Measurements from ENCODE around the gene GARIN5B.

The GARIN5B gene

GRCh38 chr19:55390461-55390880 is 27.4 kb upstream of the GARIN5B start:
- no peak for ATAC-seq

More at GRCh38 chr19:55390461-55390880, 27.4 kb upstream of the GARIN5B start:
- TF ChIP-seq TSHZ2 (CRISPR knock-in tag; IDR thresholded peaks at IDR 0.05) (no peak), ARNTL (CRISPR knock-in tag; IDR thresholded peaks at IDR 0.05; ENCODE audit: borderline replicate concordance, low read depth) (no peak), BACH2 (CRISPR knock-in tag; IDR thresholded peaks at IDR 0.05; ENCODE audit: borderline replicate concordance) (no peak), CREB5 (CRISPR knock-in tag; IDR thresholded peaks at IDR 0.05; ENCODE audit: low read depth) (no peak), ZNF8 (CRISPR knock-in tag; IDR thresholded peaks at IDR 0.05) (no peak), PATZ1 (CRISPR knock-in tag; IDR thresholded peaks at IDR 0.05; ENCODE audit: borderline replicate concordance) (no peak), ZFP3 (CRISPR knock-in tag; IDR thresholded peaks at IDR 0.05) (no peak), CSRNP3 (CRISPR knock-in tag; IDR thresholded peaks at IDR 0.05) (no peak), OSR1 (CRISPR knock-in tag; IDR thresholded peaks at IDR 0.05) (no peak), POU6F1 (CRISPR knock-in tag; IDR thresholded peaks at IDR 0.05; ENCODE audit: borderline replicate concordance, low read depth) (no peak), ZNF565 (CRISPR knock-in tag; conservative IDR thresholded peaks at IDR 0.05; ENCODE audit: low read depth) (no peak), SNAI2 (CRISPR knock-in tag; IDR thresholded peaks at IDR 0.05) (no peak), ESRRG (CRISPR knock-in tag; IDR thresholded peaks at IDR 0.05) (no peak), ISL1 (CRISPR knock-in tag; IDR thresholded peaks at IDR 0.05) (no peak)
